ENCODE results near the gene KLC1.

The KLC1 gene

DNA sequence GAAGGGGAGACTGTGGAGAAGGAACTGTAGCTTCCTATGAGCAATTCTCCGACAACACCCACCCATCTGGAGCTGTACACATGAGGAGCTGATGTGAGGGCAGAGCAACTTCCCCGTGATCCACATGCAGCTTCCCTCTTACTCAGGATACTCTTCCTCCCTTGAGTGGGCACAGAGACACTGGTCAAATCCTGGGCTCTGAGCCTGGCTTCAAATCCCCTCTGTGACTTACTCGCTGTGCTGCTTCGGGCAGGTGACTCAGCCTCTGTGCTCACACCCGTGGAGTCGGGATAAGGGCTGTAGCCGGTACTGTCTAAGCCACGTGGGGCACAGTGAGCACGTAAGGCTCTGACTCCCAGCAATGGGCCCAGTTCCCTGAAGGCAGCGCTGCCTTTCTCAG, 117.7 kb downstream of the KLC1 start:
- no peak for DNase-seq (ENCODE audit: low read depth)
- no peak overlapping the region for H3K4me3 ChIP-seq (ENCODE audit: low read length)
- TF ChIP-seq, protein P1, sequence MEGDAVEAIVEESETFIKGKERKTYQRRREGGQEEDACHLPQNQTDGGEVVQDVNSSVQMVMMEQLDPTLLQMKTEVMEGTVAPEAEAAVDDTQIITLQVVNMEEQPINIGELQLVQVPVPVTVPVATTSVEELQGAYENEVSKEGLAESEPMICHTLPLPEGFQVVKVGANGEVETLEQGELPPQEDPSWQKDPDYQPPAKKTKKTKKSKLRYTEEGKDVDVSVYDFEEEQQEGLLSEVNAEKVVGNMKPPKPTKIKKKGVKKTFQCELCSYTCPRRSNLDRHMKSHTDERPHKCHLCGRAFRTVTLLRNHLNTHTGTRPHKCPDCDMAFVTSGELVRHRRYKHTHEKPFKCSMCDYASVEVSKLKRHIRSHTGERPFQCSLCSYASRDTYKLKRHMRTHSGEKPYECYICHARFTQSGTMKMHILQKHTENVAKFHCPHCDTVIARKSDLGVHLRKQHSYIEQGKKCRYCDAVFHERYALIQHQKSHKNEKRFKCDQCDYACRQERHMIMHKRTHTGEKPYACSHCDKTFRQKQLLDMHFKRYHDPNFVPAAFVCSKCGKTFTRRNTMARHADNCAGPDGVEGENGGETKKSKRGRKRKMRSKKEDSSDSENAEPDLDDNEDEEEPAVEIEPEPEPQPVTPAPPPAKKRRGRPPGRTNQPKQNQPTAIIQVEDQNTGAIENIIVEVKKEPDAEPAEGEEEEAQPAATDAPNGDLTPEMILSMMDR (conservative IDR thresholded peaks at IDR 0.05; ENCODE audit: low read depth, low read length), result no peak

GRCh38 chr14:103748534-103748857, 119.5 kb downstream of the KLC1 start:
- DNase-seq (ENCODE audit: low read depth), result no peak
- H3K4me3 ChIP-seq (ENCODE audit: low read length), result no peak overlapping the region
- TF ChIP-seq, protein P1 (conservative IDR thresholded peaks at IDR 0.05; ENCODE audit: low read depth, low read length), result no peak

- TF ChIP-seq, protein P1 (conservative IDR thresholded peaks at IDR 0.05; ENCODE audit: low read depth, low read length), result no peak
- H3K4me3 ChIP-seq (ENCODE audit: low read length), result no peak overlapping the region
- DNase-seq (ENCODE audit: low read depth), result no peak
Observed at GRCh38 chr14:103749452-103749851, 120.4 kb downstream of the KLC1 start.

DNA sequence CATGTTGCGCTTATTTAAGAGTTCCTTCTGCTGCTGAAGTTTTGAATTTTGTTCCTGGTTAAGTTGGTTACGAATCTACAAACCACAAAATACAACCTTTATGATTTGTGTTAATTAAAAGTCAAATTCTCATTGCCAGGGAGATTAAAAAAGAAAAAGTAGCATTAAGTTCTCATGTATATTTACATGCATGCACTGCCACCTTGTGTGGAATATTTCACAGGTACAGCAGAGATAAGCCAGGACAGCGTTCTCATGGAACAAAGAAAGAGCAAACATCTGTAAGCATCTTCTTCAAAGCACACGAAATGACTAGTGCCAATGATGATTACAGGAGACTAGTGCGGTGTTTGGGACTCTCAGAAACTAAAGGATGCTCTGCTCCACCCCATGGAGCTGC, 120.8 kb downstream of the KLC1 start:
- no peak for DNase-seq (ENCODE audit: low read depth)
- no peak overlapping the region for H3K4me3 ChIP-seq (ENCODE audit: low read length)
- TF ChIP-seq, protein P1 (conservative IDR thresholded peaks at IDR 0.05; ENCODE audit: low read depth, low read length), result no peak
